Right ventricle myocardium inferior (tissue), 1 donor: ENCODE data around the gene MCOLN1. TPM values are rescaled to one million over a fixed set of nuclear protein-coding genes. Genes with fewer than 3 reads are reported as not detected.

ENCODE experiments used
- ATAC-seq: fragments of 200-7000 bp; cut with Tn5 transposase; one replicate; pipeline ENCODE4 v1.9.1; 2020; ENCODE audit warnings: mild to moderate bottlenecking, moderate library complexity
- DNase-seq: peaks from one replicate; pipeline ENCODE4 v3.0.0; 2021; ENCODE audit errors: missing footprints
- intact Hi-C: fragments of 100-400 bp; cut with DNase I; formaldehyde crosslinking; loops from one replicate; pipeline ENCODE4 v1.11.0; 2022
- total RNA-seq: library from RNA; stranded (reverse); fragmentation: NEBNext Ultra II Directional; extraction: Animal tissue kit (Norgen Biotek cat#: 25700); gene quantifications from one replicate; pipeline ENCODE4 v1.2.1, GENCODE V29; 2021
- donor health status: DM: no; HTN: yes; CAD: no; lungs with severe emphysema.

The MCOLN1 gene
- total RNA-seq, 1 donor from 2014 or later: 19.5 TPM

GRCh38 chr19:7519361-7520130 lies 2.9 kb upstream of the MCOLN1 start:
- ATAC-seq (no peak), DNase-seq (no peak)
- intact Hi-C loops: loop anchor here (5.0 kb wide), 1 partner anchor 122 kb away; no protein-coding TSS in a partner anchor

GRCh38 chr19:7520131-7521051 lies 2.0 kb upstream of the MCOLN1 start:
- intact Hi-C loops: no loop called here
- DNase-seq (peak; percentile 68), ATAC-seq (no peak)

GRCh38 chr19:7521551-7522071 lies 813 bp upstream of the MCOLN1 start:
- intact Hi-C loops: no loop called here
- ATAC-seq (no peak), DNase-seq (no peak)

- no peak for ATAC-seq
- DNase-seq: no peak
- intact Hi-C loops: no loop called here
Observed at GRCh38 chr19:7522923-7523667, 671 bp downstream of the MCOLN1 start.

- intact Hi-C loops: no loop called here
Observed at GRCh38 chr19:7524523-7524922, 2.1 kb downstream of the MCOLN1 start.

GRCh38 chr19:7524992-7525739 lies 2.7 kb downstream of the MCOLN1 start:
- intact Hi-C loops: no loop called here
- ATAC-seq: no peak

More at GRCh38 chr19:7524523-7524922, 2.1 kb downstream of the MCOLN1 start:
- DNase-seq: no peak
- no peak for ATAC-seq

GRCh38 chr19:7526059-7526929 lies 3.9 kb downstream of the MCOLN1 start:
- intact Hi-C loops: no loop called here
- no peak for DNase-seq
- no peak for ATAC-seq

More at GRCh38 chr19:7524992-7525739, 2.7 kb downstream of the MCOLN1 start:
- DNase-seq: no peak

GRCh38 chr19:7527516-7528191 lies 5.2 kb downstream of the MCOLN1 start:
- intact Hi-C loops: no loop called here
- ATAC-seq (peak; percentile 59), DNase-seq (peak; percentile 83)

GRCh38 chr19:7528192-7528519 lies 5.7 kb downstream of the MCOLN1 start:
- intact Hi-C loops: no loop called here
- DNase-seq (no peak), ATAC-seq (no peak)

GRCh38 chr19:7528522-7529245 lies 6.3 kb downstream of the MCOLN1 start:
- intact Hi-C loops: no loop called here
- no peak for DNase-seq
- no peak for ATAC-seq

GRCh38 chr19:7529246-7529600 lies 6.8 kb downstream of the MCOLN1 start:
- DNase-seq: no peak
- intact Hi-C loops: no loop called here

GRCh38 chr19:7529610-7530490 lies 7.4 kb downstream of the MCOLN1 start:
- DNase-seq (no peak), ATAC-seq (no peak)
- intact Hi-C loops: loop anchor here (5.0 kb wide), 1 partner anchor 43 kb away; the partner anchor contains the start of gene PEX11G

More at GRCh38 chr19:7529246-7529600, 6.8 kb downstream of the MCOLN1 start:
- ATAC-seq: no peak

GRCh38 chr19:7533281-7533885 lies 11.0 kb downstream of the MCOLN1 start:
- ATAC-seq (peak; percentile 26), DNase-seq (peak; percentile 87)
- intact Hi-C loops: loop anchor here (5.0 kb wide), 1 partner anchor 46 kb away; the partner anchor contains the start of gene PEX11G

- peak; percentile 93 for DNase-seq
- ATAC-seq: peak; percentile 87
- intact Hi-C loops: loop anchor here (5.0 kb wide), 1 partner anchor 47 kb away; the partner anchor contains the start of gene PEX11G
Observed at GRCh38 chr19:7533925-7534480, 11.6 kb downstream of the MCOLN1 start.
